OCI-LY3 (cell line): ENCODE measurements around the gene CCL1.

Experiments used
- H2AFZ ChIP-seq: fragments of 200-600, 300-600 bp; shearing (Covaris generic); 2 replicates; pipeline ENCODE4 v1.6.0; 2014; ENCODE audit warnings: antibody characterized with exemption, low read depth, low read length
- H3K27ac ChIP-seq: fragments of 200-600, 300-600 bp; sonication (generic); 2 replicates; pipeline ENCODE4 v1.5.1; 2014; ENCODE audit warnings: mild to moderate bottlenecking, low read length, moderate library complexity, mixed read lengths
- H3K27me3 ChIP-seq: fragments of 200-600, 300-600 bp; sonication (generic); 2 replicates; pipeline ENCODE4 v1.6.1; 2014; ENCODE audit warnings: low read depth, low read length, mixed read lengths
- H3K36me3 ChIP-seq: fragments of 200-600, 300-600 bp; sonication (generic); replicated peaks from 2 replicates; pipeline ENCODE3; 2014; ENCODE audit warnings: low read depth, low read length, mixed read lengths
- H3K4me1 ChIP-seq: fragments of 300-600, 200-600 bp; sonication (generic); 2 replicates; pipeline ENCODE4 v1.6.1; 2014; ENCODE audit warnings: low read length, mixed read lengths
- H3K4me2 ChIP-seq: fragments of 200-600, 300-600 bp; sonication (generic); 2 replicates; pipeline ENCODE4 v1.6.1; 2014; ENCODE audit warnings: low read length, mixed read lengths
- H3K4me3 ChIP-seq: fragments of 300-600, 200-600 bp; sonication (generic); 2 replicates; pipeline ENCODE4 v1.5.1; 2014; ENCODE audit warnings: antibody characterized with exemption, mild to moderate bottlenecking, low read length, moderate library complexity
- H3K79me2 ChIP-seq: fragments of 300-600, 200-600 bp; shearing (Covaris generic); 2 replicates; pipeline ENCODE4 v1.6.1; 2014; ENCODE audit warnings: mild to moderate bottlenecking, low read length, mixed read lengths
- H3K9ac ChIP-seq: fragments of 300-600, 200-600 bp; shearing (Covaris generic); 2 replicates; pipeline ENCODE4 v1.6.0; 2014; ENCODE audit warnings: mild to moderate bottlenecking, low read length, moderate library complexity
- H3K9me3 ChIP-seq: fragments of 200-600, 300-600 bp; shearing (Covaris generic); 2 replicates; pipeline ENCODE4 v1.6.1; 2014; ENCODE audit warnings: low read length, mixed read lengths; ENCODE audit not compliant: insufficient read depth
- H4K20me1 ChIP-seq: fragments of 200-600, 300-600 bp; sonication (generic); 2 replicates; pipeline ENCODE4 v1.6.1; 2016; ENCODE audit warnings: low read length, mixed read lengths; ENCODE audit not compliant: insufficient read depth
- EZH2phosphoT487 ChIP-seq: fragments of 200-600 bp; shearing (Covaris generic); IDR thresholded peaks from 2 replicates; pipeline ENCODE4 v1.6.1; 2018; ENCODE audit warnings: antibody characterized with exemption, mixed run types, low read depth
- TF ChIP-seq, protein P1 (sequence below): fragments of 200-600, 300-600 bp; sonication (generic); IDR thresholded peaks from 2 replicates; pipeline ENCODE4 v1.5.1; 2014; ENCODE audit warnings: antibody characterized with exemption, low read length, low read depth

CCL1 gene

GRCh38 chr17:34321964-34322363 is 41.1 kb downstream of the CCL1 start:
- Histone ChIP-seq H3K27me3 (peaks cover 43% of the 10 kb centered on the region), H3K4me2 (no peak overlapping the region), H3K36me3 (no peaks in the 10 kb centered on the region), H3K9me3 (no peaks in the 10 kb centered on the region), H3K27ac (no peak overlapping the region), H2AFZ (no peak overlapping the region), H3K79me2 (no peaks in the 10 kb centered on the region), H3K9ac (no peak overlapping the region), H4K20me1 (no peaks in the 10 kb centered on the region), H3K4me3 (no peak overlapping the region), H3K4me1 (peaks cover 11% of the 10 kb centered on the region)
- TF ChIP-seq, protein P1, sequence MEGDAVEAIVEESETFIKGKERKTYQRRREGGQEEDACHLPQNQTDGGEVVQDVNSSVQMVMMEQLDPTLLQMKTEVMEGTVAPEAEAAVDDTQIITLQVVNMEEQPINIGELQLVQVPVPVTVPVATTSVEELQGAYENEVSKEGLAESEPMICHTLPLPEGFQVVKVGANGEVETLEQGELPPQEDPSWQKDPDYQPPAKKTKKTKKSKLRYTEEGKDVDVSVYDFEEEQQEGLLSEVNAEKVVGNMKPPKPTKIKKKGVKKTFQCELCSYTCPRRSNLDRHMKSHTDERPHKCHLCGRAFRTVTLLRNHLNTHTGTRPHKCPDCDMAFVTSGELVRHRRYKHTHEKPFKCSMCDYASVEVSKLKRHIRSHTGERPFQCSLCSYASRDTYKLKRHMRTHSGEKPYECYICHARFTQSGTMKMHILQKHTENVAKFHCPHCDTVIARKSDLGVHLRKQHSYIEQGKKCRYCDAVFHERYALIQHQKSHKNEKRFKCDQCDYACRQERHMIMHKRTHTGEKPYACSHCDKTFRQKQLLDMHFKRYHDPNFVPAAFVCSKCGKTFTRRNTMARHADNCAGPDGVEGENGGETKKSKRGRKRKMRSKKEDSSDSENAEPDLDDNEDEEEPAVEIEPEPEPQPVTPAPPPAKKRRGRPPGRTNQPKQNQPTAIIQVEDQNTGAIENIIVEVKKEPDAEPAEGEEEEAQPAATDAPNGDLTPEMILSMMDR: no peak
- no peak for TF ChIP-seq EZH2phosphoT487

- no peak within 1 kb of the TSS for H3K4me3 ChIP-seq
- H3K79me2 ChIP-seq: no peaks in the 10 kb centered on the region
- H3K27ac ChIP-seq: no peak within 1 kb of the TSS
- TF ChIP-seq EZH2phosphoT487: no peak
- TF ChIP-seq, protein P1: no peak
- no peaks in the 10 kb centered on the region for H4K20me1 ChIP-seq
- H3K36me3 ChIP-seq: no peaks in the 10 kb centered on the region
- no peak within 1 kb of the TSS for H2AFZ ChIP-seq
- H3K4me2 ChIP-seq: no peak within 1 kb of the TSS
- no peaks in the 10 kb centered on the region for H3K9me3 ChIP-seq
- H3K9ac ChIP-seq: no peak within 1 kb of the TSS
- peaks cover 26% of the 10 kb centered on the region for H3K4me1 ChIP-seq
- peaks cover 50% of the 10 kb centered on the region for H3K27me3 ChIP-seq
These were observed 44.0 kb downstream of the CCL1 start, which contains the start of gene CCL8 for GRCh38 chr17:34319039-34319483. TSS of gene CCL8 (plus strand) at chr17:34319435. CDS start at chr17:34319502, 67 bp downstream.

DNA sequence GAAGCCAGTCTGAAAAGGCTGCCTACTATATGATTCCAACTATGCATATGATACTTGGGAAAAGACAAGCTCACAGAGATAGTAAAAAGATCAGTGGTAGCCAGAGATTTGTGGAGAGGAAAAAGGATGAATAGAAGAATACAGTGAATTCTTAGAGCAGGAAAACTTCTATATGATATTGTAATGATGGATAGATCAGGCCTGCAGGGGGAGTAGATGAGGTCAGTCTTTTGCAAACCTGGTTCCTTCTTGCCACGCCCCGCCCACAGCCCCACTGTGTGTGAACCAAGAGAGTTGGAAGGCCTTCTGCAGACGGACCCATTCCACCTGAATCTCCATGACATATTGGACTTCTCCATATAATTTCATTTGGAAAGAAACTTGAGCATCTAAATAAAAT is 44.6 kb downstream of the CCL1 start:
- Histone ChIP-seq H3K4me1 (peaks cover 30% of the 10 kb centered on the region), H3K9me3 (no peaks in the 10 kb centered on the region), H3K79me2 (no peaks in the 10 kb centered on the region), H3K4me2 (no peak overlapping the region), H3K4me3 (no peak overlapping the region), H3K36me3 (no peaks in the 10 kb centered on the region), H3K9ac (no peak overlapping the region), H2AFZ (no peak overlapping the region), H4K20me1 (no peaks in the 10 kb centered on the region), H3K27ac (no peak overlapping the region), H3K27me3 (peaks cover 55% of the 10 kb centered on the region)
- TF ChIP-seq EZH2phosphoT487: no peak
- TF ChIP-seq, protein P1: peak; percentile 41

GRCh38 chr17:34314279-34314678 is 48.8 kb downstream of the CCL1 start:
- TF ChIP-seq, protein P1: no peak
- TF ChIP-seq EZH2phosphoT487: no peak

More at GRCh38 chr17:34314279-34314678, 48.8 kb downstream of the CCL1 start:
- Histone ChIP-seq H3K79me2 (no peaks in the 10 kb centered on the region), H3K4me1 (peaks cover 25% of the 10 kb centered on the region), H3K9me3 (no peaks in the 10 kb centered on the region), H3K4me3 (peak overlapping the region; percentile 13; the same call in 1 of the 2 replicates), H4K20me1 (no peaks in the 10 kb centered on the region), H3K9ac (no peak overlapping the region), H3K36me3 (no peaks in the 10 kb centered on the region), H3K27ac (no peak overlapping the region), H2AFZ (no peak overlapping the region), H3K27me3 (peaks cover 62% of the 10 kb centered on the region), H3K4me2 (peak overlapping the region; percentile 59)
